ENCODE results near the gene SCFD2.
"Not testable (repeated sequence)": the region's sequence is repeated elsewhere in the genome, so short reads cannot be mapped to it uniquely, and the experiment has no call there.

The SCFD2 gene

GRCh38 chr4:53101191-53101581 is 264.7 kb downstream of the SCFD2 start:
- peak; percentile 80 for DNase-seq (ENCODE audit: low read depth)

GRCh38 chr4:53100501-53101190 is 265.2 kb downstream of the SCFD2 start:
- peak; percentile 66 for DNase-seq (ENCODE audit: low read depth)

GRCh38 chr4:53098681-53099121 is 267.2 kb downstream of the SCFD2 start:
- peak; percentile 85 for DNase-seq (ENCODE audit: low read depth)

- DNase-seq (ENCODE audit: low read depth) = no peak
These were observed 271.8 kb downstream of the SCFD2 start for GRCh38 chr4:53094040-53094439.

- no peak for DNase-seq (ENCODE audit: low read depth)
These were observed 275.7 kb downstream of the SCFD2 start for GRCh38 chr4:53089936-53090729.

GRCh38 chr4:53088152-53088551 is 277.7 kb downstream of the SCFD2 start:
- no peak for DNase-seq (ENCODE audit: low read depth)

GRCh38 chr4:53076374-53076958 is 289.4 kb downstream of the SCFD2 start:
- no peak for DNase-seq (ENCODE audit: low read depth)

- DNase-seq (ENCODE audit: low read depth) = no peak
These were observed 290.6 kb downstream of the SCFD2 start for GRCh38 chr4:53075162-53075785.

GRCh38 chr4:53068755-53069330 is 297.0 kb downstream of the SCFD2 start:
- peak; percentile 50 for DNase-seq (ENCODE audit: low read depth)

- DNase-seq (ENCODE audit: low read depth) = no peak
These were observed 298.6 kb downstream of the SCFD2 start for GRCh38 chr4:53067125-53067802.

- no peak for DNase-seq (ENCODE audit: low read depth)
These were observed 299.7 kb downstream of the SCFD2 start for GRCh38 chr4:53066155-53066554.

GRCh38 chr4:53064609-53065008 is 301.3 kb downstream of the SCFD2 start:
- DNase-seq (ENCODE audit: low read depth) = no peak

GRCh38 chr4:53061091-53061850 is 304.6 kb downstream of the SCFD2 start:
- DNase-seq (ENCODE audit: low read depth) = no peak

GRCh38 chr4:53060278-53060677 is 305.6 kb downstream of the SCFD2 start:
- DNase-seq (ENCODE audit: low read depth) = no peak

- no peak for DNase-seq (ENCODE audit: low read depth)
These were observed 306.0 kb downstream of the SCFD2 start for GRCh38 chr4:53059871-53060270.

- no peak for DNase-seq (ENCODE audit: low read depth)
These were observed 306.6 kb downstream of the SCFD2 start for GRCh38 chr4:53059256-53059655.

- DNase-seq (ENCODE audit: low read depth) = no peak
These were observed 308.2 kb downstream of the SCFD2 start for GRCh38 chr4:53057679-53058078.

GRCh38 chr4:53057108-53057507 is 308.8 kb downstream of the SCFD2 start:
- DNase-seq (ENCODE audit: low read depth) = not testable (repeated sequence)

- no peak for DNase-seq (ENCODE audit: low read depth)
These were observed 310.0 kb downstream of the SCFD2 start for GRCh38 chr4:53055716-53056403.

- DNase-seq (ENCODE audit: low read depth) = peak; percentile 29
These were observed 310.6 kb downstream of the SCFD2 start for GRCh38 chr4:53055274-53055673.

Measured in ELR (cell line).